ENCODE data around the gene C1GALT1. TPM values are rescaled to one million over a fixed set of nuclear protein-coding genes. Genes with fewer than 3 reads are reported as not detected.

C1GALT1 gene
- total RNA-seq, 4 donors from 2014 or later: 26.8 to 45.9 (median 29.4) TPM

- TF ChIP-seq POLR2A (IDR thresholded peaks at IDR 0.05) (no peak), CTCF (IDR thresholded peaks at IDR 0.05) (no peak)
- intact Hi-C loops (cut with DNase I; ENCODE audit: low total_unique reads): no loop called here
- 30 to 65% methylated on average over 2 of the region's 2 CpGs for WGBS, 2 donors
- no peak for DNase-seq (ENCODE audit: low spot score in 2 of 2)
- no peak overlapping the region for H3K4me3 ChIP-seq (ENCODE audit: low read depth, poor library complexity, severe bottlenecking)
Measured at GRCh38 chr7:7228472-7228871, 46.1 kb downstream of the C1GALT1 start.

- no peak for DNase-seq (ENCODE audit: low spot score in 2 of 2)
- intact Hi-C loops (cut with DNase I; ENCODE audit: low total_unique reads): no loop called here
- WGBS, 2 donors: 79 to 85% methylated on average over 1 of the region's 1 CpG
- TF ChIP-seq CTCF (IDR thresholded peaks at IDR 0.05): no peak
- TF ChIP-seq POLR2A (IDR thresholded peaks at IDR 0.05): no peak
- H3K4me3 ChIP-seq (ENCODE audit: low read depth, poor library complexity, severe bottlenecking): no peak overlapping the region
Measured at GRCh38 chr7:7228967-7229366, 46.6 kb downstream of the C1GALT1 start.

- intact Hi-C loops (cut with DNase I; ENCODE audit: low total_unique reads): no loop called here
- DNase-seq (ENCODE audit: low spot score in 2 of 2): no peak
Measured at GRCh38 chr7:7231000-7231399, 48.7 kb downstream of the C1GALT1 start.

GRCh38 chr7:7231865-7232264 lies 49.5 kb downstream of the C1GALT1 start:
- 96% methylated on average over 3 of the region's 3 CpGs for WGBS, 2 donors

More at GRCh38 chr7:7231000-7231399, 48.7 kb downstream of the C1GALT1 start:
- TF ChIP-seq POLR2A (IDR thresholded peaks at IDR 0.05) (no peak), CTCF (IDR thresholded peaks at IDR 0.05) (no peak)
- 97% methylated on average over 1 of the region's 1 CpG for WGBS, 2 donors
- H3K4me3 ChIP-seq (ENCODE audit: low read depth, poor library complexity, severe bottlenecking): no peak overlapping the region

GRCh38 chr7:7235347-7235746 lies 53.0 kb downstream of the C1GALT1 start:
- intact Hi-C loops (cut with DNase I; ENCODE audit: low total_unique reads): no loop called here
- 88 to 89% methylated on average over 3 of the region's 3 CpGs for WGBS, 2 donors
- TF ChIP-seq CTCF (IDR thresholded peaks at IDR 0.05) (no peak), POLR2A (IDR thresholded peaks at IDR 0.05) (no peak)
- H3K4me3 ChIP-seq (ENCODE audit: low read depth, poor library complexity, severe bottlenecking): no peak overlapping the region
- DNase-seq (ENCODE audit: low spot score in 2 of 2): no peak

More at GRCh38 chr7:7231865-7232264, 49.5 kb downstream of the C1GALT1 start:
- DNase-seq (ENCODE audit: low spot score in 2 of 2): no peak
- no peak for TF ChIP-seq CTCF (IDR thresholded peaks at IDR 0.05)
- TF ChIP-seq POLR2A (IDR thresholded peaks at IDR 0.05): no peak
- no peak overlapping the region for H3K4me3 ChIP-seq (ENCODE audit: low read depth, poor library complexity, severe bottlenecking)
- intact Hi-C loops (cut with DNase I; ENCODE audit: low total_unique reads): no loop called here

GRCh38 chr7:7236041-7236440 lies 53.7 kb downstream of the C1GALT1 start:
- DNase-seq (ENCODE audit: low spot score in 2 of 2): no peak
- WGBS, 2 donors: 48 to 55% methylated on average over 1 of the region's 1 CpG
- H3K4me3 ChIP-seq (ENCODE audit: low read depth, poor library complexity, severe bottlenecking): no peak overlapping the region
- intact Hi-C loops (cut with DNase I; ENCODE audit: low total_unique reads): no loop called here
- TF ChIP-seq POLR2A (IDR thresholded peaks at IDR 0.05) (no peak), CTCF (IDR thresholded peaks at IDR 0.05) (no peak)

Measured in lower leg skin (tissue), 4 donors.